ENCODE results near the gene TFAP2B.

Gene TFAP2B

GRCh38 chr6:50831186-50831585, 12.5 kb downstream of the TFAP2B start:
- no peak for TF ChIP-seq CTCF (IDR thresholded peaks at IDR 0.05; ENCODE audit: low read depth, low read length, missing control alignments)
- in situ Hi-C loops (cut with HindIII; ENCODE audit: low pct_ligation_motif_present, low sequenced_read_pairs), result no loop called here
- no peak for DNase-seq
- Histone ChIP-seq H3K36me3 (replicated peaks) (no peaks in the 10 kb centered on the region), H3K27ac (no peak overlapping the region), H3K4me3 (ENCODE audit: low read depth, low read length) (no peak overlapping the region), H3K27me3 (replicated peaks) (no peaks in the 10 kb centered on the region)

- in situ Hi-C loops (cut with HindIII; ENCODE audit: low pct_ligation_motif_present, low sequenced_read_pairs), result no loop called here
- no peak for DNase-seq
- no peaks in the 10 kb centered on the region for H3K27me3 ChIP-seq (replicated peaks)
- TF ChIP-seq CTCF (IDR thresholded peaks at IDR 0.05; ENCODE audit: low read depth, low read length, missing control alignments), result no peak
- no peaks in the 10 kb centered on the region for H3K36me3 ChIP-seq (replicated peaks)
- no peak overlapping the region for H3K4me3 ChIP-seq (ENCODE audit: low read depth, low read length)
- H3K27ac ChIP-seq, result no peak overlapping the region
Measured at GRCh38 chr6:50832912-50833311, 14.2 kb downstream of the TFAP2B start.

GRCh38 chr6:50834929-50835410, 16.3 kb downstream of the TFAP2B start:
- no peak overlapping the region for H3K4me3 ChIP-seq (ENCODE audit: low read depth, low read length)
- no peak for DNase-seq
- no peaks in the 10 kb centered on the region for H3K36me3 ChIP-seq (replicated peaks)
- TF ChIP-seq CTCF (IDR thresholded peaks at IDR 0.05; ENCODE audit: low read depth, low read length, missing control alignments), result no peak
- no peak overlapping the region for H3K27ac ChIP-seq
- in situ Hi-C loops (cut with HindIII; ENCODE audit: low pct_ligation_motif_present, low sequenced_read_pairs), result no loop called here
- H3K27me3 ChIP-seq (replicated peaks), result no peaks in the 10 kb centered on the region

- Histone ChIP-seq H3K27ac (no peak overlapping the region), H3K27me3 (replicated peaks) (no peaks in the 10 kb centered on the region), H3K4me3 (ENCODE audit: low read depth, low read length) (no peak overlapping the region), H3K36me3 (replicated peaks) (no peaks in the 10 kb centered on the region)
- no peak for DNase-seq
- TF ChIP-seq CTCF (IDR thresholded peaks at IDR 0.05; ENCODE audit: low read depth, low read length, missing control alignments), result no peak
- in situ Hi-C loops (cut with HindIII; ENCODE audit: low pct_ligation_motif_present, low sequenced_read_pairs), result no loop called here
Measured at GRCh38 chr6:50836231-50836630, 17.6 kb downstream of the TFAP2B start.

GRCh38 chr6:50837589-50838445, 19.1 kb downstream of the TFAP2B start:
- DNase-seq, result no peak
- Histone ChIP-seq H3K27ac (no peak overlapping the region), H3K4me3 (ENCODE audit: low read depth, low read length) (no peak overlapping the region), H3K27me3 (replicated peaks) (no peaks in the 10 kb centered on the region), H3K36me3 (replicated peaks) (no peaks in the 10 kb centered on the region)
- TF ChIP-seq CTCF (IDR thresholded peaks at IDR 0.05; ENCODE audit: low read depth, low read length, missing control alignments), result no peak
- in situ Hi-C loops (cut with HindIII; ENCODE audit: low pct_ligation_motif_present, low sequenced_read_pairs), result no loop called here
